OCI-LY7 (cell line): ENCODE data around the gene EGFL8.

Experiments used
- CTCF ChIP-seq: fragments of 200-600 bp; sonication (generic); conservative IDR thresholded peaks from 2 replicates; pipeline ENCODE4 v1.5.1; 2014; ENCODE audit warnings: mild to moderate bottlenecking, antibody characterized with exemption, low read length, moderate library complexity, mixed read lengths
- EZH2phosphoT487 ChIP-seq: fragments of 200-600 bp; sonication (generic); IDR thresholded peaks from 2 replicates; pipeline ENCODE4 v1.6.1; 2018; ENCODE audit warnings: low read depth, borderline replicate concordance, mild to moderate bottlenecking, mixed run types, antibody characterized with exemption, low read length, moderate library complexity, mixed read lengths

GRCh38 chr6:32152769-32153563 lies 11.4 kb upstream of the EGFL8 start:
- TF ChIP-seq CTCF = no peak
- TF ChIP-seq EZH2phosphoT487 = no peak
